ENCODE data around the gene LIN7A. TPM values are rescaled to one million over a fixed set of nuclear protein-coding genes. Genes with fewer than 3 reads are reported as not detected.

The LIN7A gene
- total RNA-seq, 1 donor from 2014 or later, result 0.80 TPM

GRCh38 chr12:80938397-80938796, 663 bp upstream of the LIN7A start:
- Mint-ChIP-seq H3K27me3 (ENCODE audit: low read depth) (peaks cover 10% of the 10 kb centered on the region), H3K36me3 (ENCODE audit: low read depth) (no peaks in the 10 kb centered on the region), H3K27ac (ENCODE audit: unreplicated experiment) (no peak overlapping the region), H3K4me3 (ENCODE audit: unreplicated experiment) (no peak overlapping the region), H3K4me1 (ENCODE audit: low read depth) (peaks cover 24% of the 10 kb centered on the region), H3K9me3 (ENCODE audit: low read depth) (no peaks in the 10 kb centered on the region)
- DNase-seq (ENCODE audit: low spot score), result no peak
- TF ChIP-seq, protein P1, sequence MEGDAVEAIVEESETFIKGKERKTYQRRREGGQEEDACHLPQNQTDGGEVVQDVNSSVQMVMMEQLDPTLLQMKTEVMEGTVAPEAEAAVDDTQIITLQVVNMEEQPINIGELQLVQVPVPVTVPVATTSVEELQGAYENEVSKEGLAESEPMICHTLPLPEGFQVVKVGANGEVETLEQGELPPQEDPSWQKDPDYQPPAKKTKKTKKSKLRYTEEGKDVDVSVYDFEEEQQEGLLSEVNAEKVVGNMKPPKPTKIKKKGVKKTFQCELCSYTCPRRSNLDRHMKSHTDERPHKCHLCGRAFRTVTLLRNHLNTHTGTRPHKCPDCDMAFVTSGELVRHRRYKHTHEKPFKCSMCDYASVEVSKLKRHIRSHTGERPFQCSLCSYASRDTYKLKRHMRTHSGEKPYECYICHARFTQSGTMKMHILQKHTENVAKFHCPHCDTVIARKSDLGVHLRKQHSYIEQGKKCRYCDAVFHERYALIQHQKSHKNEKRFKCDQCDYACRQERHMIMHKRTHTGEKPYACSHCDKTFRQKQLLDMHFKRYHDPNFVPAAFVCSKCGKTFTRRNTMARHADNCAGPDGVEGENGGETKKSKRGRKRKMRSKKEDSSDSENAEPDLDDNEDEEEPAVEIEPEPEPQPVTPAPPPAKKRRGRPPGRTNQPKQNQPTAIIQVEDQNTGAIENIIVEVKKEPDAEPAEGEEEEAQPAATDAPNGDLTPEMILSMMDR (IDR thresholded peaks at IDR 0.05), result no peak

- H3K27me3 Mint-ChIP-seq (ENCODE audit: low read depth), result peaks cover 14% of the 10 kb centered on the region
- peak overlapping the region; percentile 77 for H3K4me3 Mint-ChIP-seq (ENCODE audit: unreplicated experiment)
- TF ChIP-seq, protein P1 (IDR thresholded peaks at IDR 0.05), result peak; percentile 24
- no peaks in the 10 kb centered on the region for H3K36me3 Mint-ChIP-seq (ENCODE audit: low read depth)
- H3K9me3 Mint-ChIP-seq (ENCODE audit: low read depth), result no peaks in the 10 kb centered on the region
- peaks cover 24% of the 10 kb centered on the region for H3K4me1 Mint-ChIP-seq (ENCODE audit: low read depth)
- DNase-seq (ENCODE audit: low spot score), result peak; percentile 93
- H3K27ac Mint-ChIP-seq (ENCODE audit: unreplicated experiment), result no peak overlapping the region
Observed at GRCh38 chr12:80936642-80937390, 918 bp downstream of the LIN7A start.

GRCh38 chr12:80936353-80936641, 1.4 kb downstream of the LIN7A start:
- Mint-ChIP-seq H3K27ac (ENCODE audit: unreplicated experiment) (no peak overlapping the region), H3K4me1 (ENCODE audit: low read depth) (peaks cover 24% of the 10 kb centered on the region), H3K9me3 (ENCODE audit: low read depth) (no peaks in the 10 kb centered on the region), H3K27me3 (ENCODE audit: low read depth) (peaks cover 14% of the 10 kb centered on the region), H3K4me3 (ENCODE audit: unreplicated experiment) (peak overlapping the region; percentile 77), H3K36me3 (ENCODE audit: low read depth) (no peaks in the 10 kb centered on the region)
- DNase-seq (ENCODE audit: low spot score), result no peak
- TF ChIP-seq, protein P1 (IDR thresholded peaks at IDR 0.05), result no peak

DNA sequence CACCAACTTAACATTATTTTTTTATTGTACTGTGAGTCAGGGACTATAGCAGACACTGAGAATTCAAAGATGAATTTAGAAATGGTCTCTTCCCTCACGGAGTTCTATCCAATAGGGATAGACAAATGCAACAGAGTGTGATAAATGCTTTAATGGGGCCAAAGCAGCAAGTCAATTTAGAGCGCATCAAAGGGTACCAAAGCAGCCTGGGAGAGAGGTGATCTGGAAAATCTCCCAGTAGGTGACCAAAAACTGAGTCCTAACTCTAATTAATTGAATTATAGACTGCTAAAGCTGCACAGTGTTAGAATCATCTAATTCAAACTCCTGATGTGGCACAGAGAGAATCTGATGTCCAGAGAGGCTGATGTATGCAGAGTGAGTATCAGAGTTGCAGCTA, 2.6 kb downstream of the LIN7A start:
- DNase-seq (ENCODE audit: low spot score), result no peak
- Mint-ChIP-seq H3K4me3 (ENCODE audit: unreplicated experiment) (no peak overlapping the region), H3K4me1 (ENCODE audit: low read depth) (peaks cover 24% of the 10 kb centered on the region), H3K27ac (ENCODE audit: unreplicated experiment) (no peak overlapping the region), H3K9me3 (ENCODE audit: low read depth) (no peaks in the 10 kb centered on the region), H3K36me3 (ENCODE audit: low read depth) (no peaks in the 10 kb centered on the region), H3K27me3 (ENCODE audit: low read depth) (peaks cover 14% of the 10 kb centered on the region)
- TF ChIP-seq, protein P1 (IDR thresholded peaks at IDR 0.05), result no peak

DNA sequence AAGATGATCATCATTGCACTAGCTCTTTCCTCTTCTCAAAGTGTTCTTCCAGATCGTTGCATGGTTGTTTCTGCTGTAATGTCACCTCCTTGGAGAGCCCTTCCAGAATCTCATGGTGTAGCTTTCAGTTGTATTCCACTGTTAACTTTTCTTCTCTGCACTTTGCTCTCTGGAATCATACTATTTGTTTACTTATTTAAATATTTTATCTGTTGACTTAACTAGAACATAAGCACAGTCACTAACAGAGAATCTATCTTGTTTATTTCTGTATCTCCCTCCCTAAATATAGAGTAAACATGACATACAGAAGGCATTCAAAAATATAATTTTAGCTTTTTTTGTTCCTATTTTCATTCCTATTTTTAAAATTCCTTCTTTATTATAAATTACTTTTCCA, 11.8 kb downstream of the LIN7A start:
- Mint-ChIP-seq H3K27ac (ENCODE audit: unreplicated experiment) (no peak overlapping the region), H3K4me3 (ENCODE audit: unreplicated experiment) (no peak overlapping the region), H3K9me3 (ENCODE audit: low read depth) (peaks cover 5% of the 10 kb centered on the region), H3K27me3 (ENCODE audit: low read depth) (no peaks in the 10 kb centered on the region), H3K4me1 (ENCODE audit: low read depth) (no peaks in the 10 kb centered on the region), H3K36me3 (ENCODE audit: low read depth) (peaks cover 2% of the 10 kb centered on the region)
- TF ChIP-seq, protein P1 (IDR thresholded peaks at IDR 0.05), result no peak
- DNase-seq (ENCODE audit: low spot score), result no peak

Data from chondrocyte (in vitro differentiated cells).